Heart right ventricle (tissue), 16 donors: Measurements from ENCODE around the gene SYNM. TPM values are rescaled to one million over a fixed set of nuclear protein-coding genes. Genes with fewer than 3 reads are reported as not detected.

ENCODE experiments used
- ATAC-seq, 8 donors: fragments of 200-7000 bp; cut with Tn5 transposase; one replicate each; pipeline ENCODE4 v1.9.1; 2020; ENCODE audit warnings: mild to moderate bottlenecking in 8 of 8, moderate library complexity in 8 of 8, moderate number of reproducible peaks in 1 of 8
- DNase-seq, 2 donors: peaks; one replicate each; pipeline ENCODE4 v3.0.0-alpha.2; 2020
- H3K27ac ChIP-seq, 10 donors: fragments of 200-600 bp; sonication (generic) in 2 of 10; one replicate each; pipeline versions ENCODE4 v1.5.0 to v1.8.0; 2020 to 2022; ENCODE audit warnings: mild to moderate bottlenecking in 3 of 10
- H3K27me3 ChIP-seq, 7 donors: fragments of 200-600 bp; one replicate each; pipeline ENCODE4 v1.8.0; 2021 to 2022; ENCODE audit warnings: mild to moderate bottlenecking in 2 of 7
- H3K36me3 ChIP-seq, 9 donors: fragments of 200-600 bp; sonication (generic) in 1 of 9; one replicate each; pipeline versions ENCODE4 v1.5.0 to v1.8.0; 2020 to 2022; ENCODE audit warnings: mild to moderate bottlenecking in 2 of 9
- H3K4me1 ChIP-seq, 9 donors: fragments of 200-600 bp; sonication (generic) in 1 of 9; one replicate each; pipeline versions ENCODE4 v1.5.0 to v1.8.0; 2020 to 2022; ENCODE audit warnings: mild to moderate bottlenecking in 4 of 9
- H3K4me3 ChIP-seq, 10 donors: fragments of 200-600 bp; sonication (generic) in 2 of 10; one replicate each; pipeline versions ENCODE4 v1.5.0 to v1.8.0; 2020 to 2022; ENCODE audit warnings: mild to moderate bottlenecking in 7 of 10, moderate library complexity in 2 of 10
- H3K9me3 ChIP-seq, 11 donors: fragments of 200-600 bp in 10 of 11; sonication (generic) in 2 of 11; one replicate each; pipeline versions ENCODE4 v1.5.0 to v1.8.0; 2013 to 2022; ENCODE audit warnings: mild to moderate bottlenecking in 2 of 11, control low read depth in 1 of 11, moderate library complexity in 1 of 11
- CTCF ChIP-seq, 9 donors: fragments of 200-600 bp; sonication (generic) in 2 of 9; IDR thresholded peaks; one replicate each; pipeline versions ENCODE4 v1.5.0 to v1.8.0; 2021 to 2022; ENCODE audit warnings: antibody characterized with exemption in 9 of 9, mild to moderate bottlenecking in 5 of 9, moderate library complexity in 1 of 9
- WGBS, 2 donors: extraction: QIAGEN DNeasy Blood & Tissue Kit; methylation state at CpG; one replicate each; pipeline ENCODE4 v1.1.7; 2013; ENCODE audit warnings: inconsistent platforms in 1 of 2; 5-methylcytosine and 5-hydroxymethylcytosine counted together
- intact Hi-C, 10 donors: fragments of 100-400 bp; cut with DNase I; formaldehyde crosslinking; loops; one replicate each; pipeline versions ENCODE4 v1.11.1 to v1.14.2; 2022
- polyA plus RNA-seq, 2 donors: library from polyadenylated mRNA; stranded (reverse); fragments of 200-250 nt; gene quantifications; one replicate each; pipeline ENCODE4 v1.2.3, GENCODE V29; 2013
- total RNA-seq, 10 donors: library from RNA; stranded (reverse); fragmentation: NEBNext Ultra II Directional in 3 of 10; extraction: Animal tissue kit (Norgen Biotek cat#: 25700) in 3 of 10; gene quantifications; one replicate each; pipeline versions ENCODE4 v1.2.1 to v1.2.4, GENCODE V29; 2021 to 2023
- donor health status: Arrhythmogenic right ventricular cardiomyopathy.
- donor health status: ischemic (EF 13 %, LVEDD 7.1; RV severe dilation, severe dysfunction).
- donor health status: healthy with polysubstance abuse.
- donor health status: DM: no; HTN: yes; CAD: no.
- donor health status: DM: no; HTN: no; CAD: no.
- donor health status: ischemic (EF 25% LVEDD 6.9; RV normal size, moderate dysfunction).
- donor health status: ischemic (EF 25% LVEDD 5.7; RV mildly dilated, moderate dysfunction).
- donor health status: healthy.
- donor health status: DM: yes; HTN: yes; CAD: no.
- donor health status: Ischemic cardiomyopathy.
- donor health status: ischemic (EF 35%, LVEDD 5.7; RV mildly dilated, moderate dysfunction).
- donor health status: nonischemic (EF 11% LVEDD 7.7; RV severe dilation, severe dysfunction).
- donor health status: DM: yes; HTN: yes; CAD: no.
- donor health status: PGD.
- donor health status: ischemic (EF 29% LVEDD 5.4; RV normal size, mild dysfunction).
- donor health status: nonischemic (EF 23%, LVEDD 6.1; RV moderate dilation, normal function).

Gene SYNM
- total and polyA plus RNA-seq, 12 donors, result 59.4 to 456 (median 350) TPM

DNA sequence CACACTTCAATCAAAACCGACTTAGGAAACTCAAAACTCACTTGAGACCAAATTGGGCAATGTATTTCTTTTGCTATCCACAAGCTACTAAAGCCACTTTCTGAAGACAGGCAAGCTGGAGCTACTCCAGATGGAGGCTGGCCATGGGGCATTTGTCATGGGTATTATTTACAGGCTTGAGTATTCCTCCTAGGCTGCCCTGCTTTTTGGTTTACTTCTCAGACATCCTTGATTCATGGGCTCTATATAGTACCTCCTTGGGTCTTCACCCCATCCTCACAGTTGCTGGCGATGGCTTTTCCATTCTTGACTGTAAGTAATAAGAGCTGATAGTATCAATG, 18.6 kb upstream of the SYNM start:
- Histone ChIP-seq H3K9me3 (peaks cover 0 to 11% (median 0%) of the 10 kb centered on the region in 11 donors), H3K27me3 (peaks cover 0 to 2% (median 0%) of the 10 kb centered on the region in 7 donors), H3K4me1 (no peaks in the 10 kb centered on the region), H3K27ac (no peak overlapping the region), H3K4me3 (no peak overlapping the region), H3K36me3 (no peaks in the 10 kb centered on the region)
- intact Hi-C loops, result loop anchor here in 1 of 10 donors (10.0 kb wide), 1 partner anchor 641 kb away; no protein-coding TSS in a partner anchor
- 95 to 98% methylated on average over 2 of the region's 2 CpGs for WGBS, 2 donors
- DNase-seq, result no peak
- TF ChIP-seq CTCF (IDR thresholded peaks at IDR 0.05), result no peak
- ATAC-seq, result no peak

- WGBS, 2 donors, result 90% methylated on average over 11 of the region's 11 CpGs
- intact Hi-C loops, result loop anchor here in 1 of 10 donors (10.0 kb wide), 1 partner anchor 643 kb away; no protein-coding TSS in a partner anchor
These were observed 17.4 kb upstream of the SYNM start for GRCh38 chr15:99087405-99087943.

DNA sequence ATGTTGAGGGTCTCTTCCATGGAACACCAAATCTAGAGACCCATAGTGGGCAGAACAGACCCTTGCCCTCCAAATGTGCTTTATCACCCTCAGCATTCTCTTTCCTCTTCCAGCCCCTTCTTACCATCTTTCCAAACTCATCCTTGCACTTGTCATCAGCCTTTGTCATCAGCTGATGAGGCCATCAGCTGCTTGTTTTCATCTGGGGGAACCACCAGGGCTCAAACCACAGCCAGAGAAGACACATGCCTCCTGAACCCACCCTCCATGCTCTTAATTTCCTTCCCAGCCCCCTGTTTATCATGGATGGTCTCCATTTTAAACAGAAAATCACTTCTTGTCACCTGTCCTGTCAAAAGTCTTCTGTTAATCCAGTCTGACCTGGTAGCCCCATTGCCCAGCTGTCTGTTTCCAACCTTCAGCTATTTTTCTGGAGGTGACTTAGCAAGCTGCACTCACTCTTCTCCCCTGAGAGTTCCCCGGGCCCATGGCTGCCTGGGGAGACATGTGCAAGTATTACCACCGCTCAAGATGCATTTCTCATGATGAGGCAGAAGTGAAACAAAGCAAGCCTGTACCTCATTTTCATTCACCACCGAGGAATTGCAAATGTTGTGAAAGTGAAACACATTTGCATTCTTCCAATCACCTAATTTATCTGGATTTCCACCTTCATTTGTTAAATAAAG, 14.7 kb upstream of the SYNM start:
- no peak for DNase-seq
- Histone ChIP-seq H3K27ac (no peak overlapping the region), H3K36me3 (no peaks in the 10 kb centered on the region), H3K27me3 (no peaks in the 10 kb centered on the region), H3K4me1 (no peaks in the 10 kb centered on the region), H3K9me3 (no peaks in the 10 kb centered on the region), H3K4me3 (no peak overlapping the region)
- intact Hi-C loops, result no loop called here
- ATAC-seq, result no peak
- WGBS, 2 donors, result 63 to 75% methylated on average over 3 of the region's 3 CpGs
- TF ChIP-seq CTCF (IDR thresholded peaks at IDR 0.05), result no peak

More at GRCh38 chr15:99087405-99087943, 17.4 kb upstream of the SYNM start:
- H3K9me3 ChIP-seq, result peaks cover 0 to 9% (median 0%) of the 10 kb centered on the region in 11 donors
- no peak overlapping the region for H3K4me3 ChIP-seq
- no peaks in the 10 kb centered on the region for H3K36me3 ChIP-seq
- TF ChIP-seq CTCF (IDR thresholded peaks at IDR 0.05), result no peak
- no peaks in the 10 kb centered on the region for H3K4me1 ChIP-seq
- no peaks in the 10 kb centered on the region for H3K27me3 ChIP-seq
- no peak overlapping the region for H3K27ac ChIP-seq
- ATAC-seq, result no peak
- no peak for DNase-seq

DNA sequence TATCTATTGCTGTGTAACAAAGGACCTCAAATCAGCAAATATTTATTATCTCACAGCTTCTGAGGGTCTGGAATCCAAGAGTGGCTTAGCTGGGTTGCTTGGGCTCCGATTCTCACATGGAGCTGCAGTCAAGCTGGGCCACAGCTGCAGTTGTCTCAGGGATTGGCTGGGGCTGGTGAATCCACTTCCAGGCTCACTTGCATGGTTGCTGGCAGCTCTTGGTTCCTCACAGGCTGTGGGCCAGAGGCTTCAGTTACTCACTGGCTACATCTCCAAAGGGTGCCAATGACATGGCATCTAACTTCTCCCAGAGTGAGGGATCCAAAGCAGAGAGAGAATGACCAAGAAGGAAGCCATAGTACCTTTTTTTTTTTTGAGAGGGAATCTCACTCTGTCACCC, 13.9 kb upstream of the SYNM start:
- Histone ChIP-seq H3K4me3 (no peak overlapping the region), H3K27me3 (no peaks in the 10 kb centered on the region), H3K4me1 (no peaks in the 10 kb centered on the region), H3K36me3 (no peaks in the 10 kb centered on the region), H3K27ac (no peak overlapping the region), H3K9me3 (no peaks in the 10 kb centered on the region)
- no peak for ATAC-seq
- WGBS, 2 donors, result 87 to 91% methylated on average over 1 of the region's 1 CpG
- intact Hi-C loops, result no loop called here
- DNase-seq, result no peak
- TF ChIP-seq CTCF (IDR thresholded peaks at IDR 0.05), result no peak
